Heart left ventricle (tissue), 16 donors: Measurements from ENCODE around the gene HMGXB4. TPM values are rescaled to one million over a fixed set of nuclear protein-coding genes. Genes with fewer than 3 reads are reported as not detected.

ENCODE experiments used
- ATAC-seq, 4 donors: fragments of 200-7000 bp; cut with Tn5 transposase; one replicate each; pipeline ENCODE4 v1.9.1; 2020 to 2022; ENCODE audit warnings: moderate library complexity in 4 of 4, mild to moderate bottlenecking in 3 of 4, moderate number of reproducible peaks in 1 of 4
- DNase-seq, 5 donors: peaks; one replicate each; pipeline ENCODE4 v3.0.0-alpha.2; 2020
- H3K27ac ChIP-seq, 12 donors: fragments of 200-600 bp; sonication (generic) in 4 of 12; one replicate each; pipeline versions ENCODE4 v1.5.0 to v1.8.0; 2016 to 2022; ENCODE audit warnings: mild to moderate bottlenecking in 2 of 12
- H3K27me3 ChIP-seq, 9 donors: fragments of 200-600 bp; sonication (generic) in 2 of 9; one replicate each; pipeline versions ENCODE4 v1.5.1 to v1.8.0; 2016 to 2022; ENCODE audit warnings: mild to moderate bottlenecking in 3 of 9
- H3K36me3 ChIP-seq, 9 donors: fragments of 200-600 bp; sonication (generic) in 2 of 9; one replicate each; pipeline versions ENCODE4 v1.5.0 to v1.8.0; 2018 to 2022; ENCODE audit warnings: mild to moderate bottlenecking in 2 of 9
- H3K4me1 ChIP-seq, 12 donors: fragments of 200-600 bp; sonication (generic) in 4 of 12; one replicate each; pipeline versions ENCODE4 v1.5.0 to v1.8.0; 2016 to 2022; ENCODE audit warnings: mild to moderate bottlenecking in 3 of 12
- H3K4me3 ChIP-seq, 12 donors: fragments of 200-600 bp; sonication (generic) in 4 of 12; one replicate each; pipeline versions ENCODE4 v1.5.0 to v1.8.0; 2017 to 2022; ENCODE audit warnings: mild to moderate bottlenecking in 9 of 12, moderate library complexity in 4 of 12
- H3K9me3 ChIP-seq, 12 donors: fragments of 200-600 bp; sonication (generic) in 4 of 12; one replicate each; pipeline versions ENCODE4 v1.5.0 to v1.8.0; 2016 to 2022; ENCODE audit warnings: mild to moderate bottlenecking in 1 of 12
- CTCF ChIP-seq, 12 donors: fragments of 200-600 bp; sonication (generic) in 4 of 12; IDR thresholded peaks; one replicate each; pipeline versions ENCODE4 v1.5.0 to v1.8.0; 2018 to 2022; ENCODE audit warnings: antibody characterized with exemption in 12 of 12, mild to moderate bottlenecking in 5 of 12
- POLR2A ChIP-seq, 2 donors: fragments of 450-650 bp; IDR thresholded peaks; one replicate each; pipeline ENCODE4 v1.6.1; 2017; ENCODE audit warnings: antibody characterized with exemption in 2 of 2, mild to moderate bottlenecking in 2 of 2, moderate library complexity in 2 of 2
- WGBS, 4 donors: extraction: QIAGEN DNeasy Blood & Tissue Kit in 2 of 4; methylation state at CpG; one replicate each; pipeline versions ENCODE4 v1.1.5 to v1.1.7; 2013 to 2018; 5-methylcytosine and 5-hydroxymethylcytosine counted together
- intact Hi-C, 10 donors: fragments of 100-400 bp; cut with DNase I; formaldehyde crosslinking; loops; one replicate each; pipeline versions ENCODE4 v1.11.1 to v1.14.2; 2022
- polyA plus RNA-seq, 2 donors: library from polyadenylated mRNA; stranded (reverse); fragments of 200-250 nt; gene quantifications; one replicate each; pipeline ENCODE4 v1.2.3, GENCODE V29; 2013
- total RNA-seq, 9 donors: library from RNA; depleted of rRNA in 2 of 9; stranded (reverse); fragments of >200 nt in 2 of 9; fragmentation: NEBNext Ultra II Directional in 3 of 9; extraction: Animal tissue kit (Norgen Biotek cat#: 25700) in 3 of 9; gene quantifications; one replicate each; pipeline versions ENCODE4 v1.1.0 to v1.2.4, GENCODE V29; 2016 to 2023
- donor health status: ischemic (EF 13 %, LVEDD 7.1; RV severe dilation, severe dysfunction).
- donor health status: healthy with polysubstance abuse.
- donor health status: DM: no; HTN: yes; CAD: no.
- donor health status: DM: no; HTN: no; CAD: no.
- donor health status: ischemic (EF 25% LVEDD 6.9; RV normal size, moderate dysfunction).
- donor health status: ischemic (EF 25% LVEDD 5.7; RV mildly dilated, moderate dysfunction).
- donor health status: healthy.
- donor health status: DM: yes; HTN: yes; CAD: no.
- donor health status: ischemic (EF 35%, LVEDD 5.7; RV mildly dilated, moderate dysfunction).
- donor health status: nonischemic (EF 11% LVEDD 7.7; RV severe dilation, severe dysfunction).
- donor health status: DM: yes; HTN: yes; CAD: no.
- donor health status: PGD.
- donor health status: ischemic (EF 29% LVEDD 5.4; RV normal size, mild dysfunction).
- donor health status: nonischemic (EF 23%, LVEDD 6.1; RV moderate dilation, normal function).

The HMGXB4 gene
- total and polyA plus RNA-seq, 11 donors = 5.6 to 14.2 (median 8.0) TPM

- Histone ChIP-seq H3K27me3 (no peaks in the 10 kb centered on the region), H3K9me3 (no peaks in the 10 kb centered on the region), H3K36me3 (peaks cover 0 to 93% (median 89%) of the 10 kb centered on the region in 9 donors), H3K4me1 (no peaks in the 10 kb centered on the region), H3K27ac (no peak overlapping the region), H3K4me3 (no peak overlapping the region)
- WGBS, 4 donors = 88 to 93% (median 91%) methylated on average over 3 of the region's 3 CpGs
- ATAC-seq (no peak), DNase-seq (no peak)
- intact Hi-C loops = no loop called here
- no peak for TF ChIP-seq CTCF (IDR thresholded peaks at IDR 0.05)
- TF ChIP-seq POLR2A (IDR thresholded peaks at IDR 0.05) = no peak
These were observed 9.0 kb downstream of the HMGXB4 start for GRCh38 chr22:35266277-35266676.

DNA sequence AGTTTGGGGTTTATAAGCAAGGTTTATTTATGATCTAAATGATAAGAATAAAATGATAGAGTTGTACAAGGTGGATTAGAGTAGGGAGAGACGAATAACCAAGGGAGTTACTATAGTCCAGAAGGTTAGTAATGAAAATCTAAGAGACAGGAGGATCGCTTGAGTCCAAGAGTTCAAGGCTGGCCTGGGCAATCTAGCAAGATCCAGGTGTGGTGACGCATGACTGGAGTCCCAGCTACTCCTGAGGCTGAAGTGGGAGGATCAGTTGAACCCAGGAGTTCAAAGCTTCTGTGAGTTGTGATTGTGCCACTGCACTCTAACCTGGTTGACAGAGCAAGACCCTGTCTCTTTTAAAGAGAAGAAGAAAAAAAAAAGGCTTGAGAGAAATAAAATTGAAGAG, 12.3 kb downstream of the HMGXB4 start:
- H3K4me1 ChIP-seq = no peaks in the 10 kb centered on the region
- no peak overlapping the region for H3K4me3 ChIP-seq
- H3K27ac ChIP-seq = no peak overlapping the region
- DNase-seq (no peak), ATAC-seq (no peak)
- H3K36me3 ChIP-seq = peaks cover 0 to 95% (median 90%) of the 10 kb centered on the region in 9 donors
- H3K27me3 ChIP-seq = no peaks in the 10 kb centered on the region
- no peaks in the 10 kb centered on the region for H3K9me3 ChIP-seq
- intact Hi-C loops = no loop called here
- TF ChIP-seq CTCF (IDR thresholded peaks at IDR 0.05) (no peak), POLR2A (IDR thresholded peaks at IDR 0.05) (no peak)
- WGBS, 4 donors = 96 to 98% (median 97%) methylated on average over 3 of the region's 3 CpGs

DNA sequence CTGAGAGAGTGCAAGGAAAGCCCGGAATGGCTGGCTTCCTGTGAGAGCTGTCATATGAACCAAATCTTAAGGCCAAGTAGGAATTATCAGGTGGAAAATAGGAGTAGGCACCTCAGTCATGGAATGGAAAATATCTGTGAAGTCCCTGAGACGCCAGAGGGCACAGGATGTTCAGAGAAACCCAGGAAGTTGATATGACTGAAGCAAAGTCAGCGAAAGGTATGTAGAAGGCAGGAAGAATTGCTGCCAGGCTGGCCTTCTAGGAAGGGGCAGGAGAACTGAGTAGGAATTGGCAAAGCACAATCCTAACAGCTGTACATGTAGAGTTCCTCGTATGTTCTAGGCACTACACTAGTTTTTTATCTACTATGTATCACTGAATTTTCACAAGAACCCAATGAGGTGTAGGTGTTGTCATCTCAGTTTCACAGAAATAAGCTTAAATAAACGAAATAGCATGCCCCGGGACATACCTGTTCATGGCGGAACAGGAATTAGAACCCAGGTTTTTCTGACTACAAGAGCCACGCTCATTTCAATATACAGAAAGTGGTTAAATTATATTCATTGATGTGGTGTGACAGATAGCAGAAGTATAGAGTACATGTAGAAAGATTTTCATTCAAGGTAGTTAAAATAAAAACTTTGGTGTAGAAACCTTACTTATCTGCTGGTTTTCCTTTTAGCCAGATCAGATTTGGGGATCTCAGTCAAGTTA, 17.0 kb downstream of the HMGXB4 start:
- no peak for TF ChIP-seq POLR2A (IDR thresholded peaks at IDR 0.05)
- no peak for TF ChIP-seq CTCF (IDR thresholded peaks at IDR 0.05)
- Histone ChIP-seq H3K4me3 (no peak overlapping the region), H3K4me1 (no peaks in the 10 kb centered on the region), H3K27me3 (no peaks in the 10 kb centered on the region), H3K27ac (no peak overlapping the region), H3K36me3 (peaks cover 0 to 72% (median 59%) of the 10 kb centered on the region in 9 donors), H3K9me3 (no peaks in the 10 kb centered on the region)
- no peak for DNase-seq
- intact Hi-C loops = no loop called here
- no peak for ATAC-seq
- 90 to 93% (median 92%) methylated on average over 8 of the region's 8 CpGs for WGBS, 4 donors

DNA sequence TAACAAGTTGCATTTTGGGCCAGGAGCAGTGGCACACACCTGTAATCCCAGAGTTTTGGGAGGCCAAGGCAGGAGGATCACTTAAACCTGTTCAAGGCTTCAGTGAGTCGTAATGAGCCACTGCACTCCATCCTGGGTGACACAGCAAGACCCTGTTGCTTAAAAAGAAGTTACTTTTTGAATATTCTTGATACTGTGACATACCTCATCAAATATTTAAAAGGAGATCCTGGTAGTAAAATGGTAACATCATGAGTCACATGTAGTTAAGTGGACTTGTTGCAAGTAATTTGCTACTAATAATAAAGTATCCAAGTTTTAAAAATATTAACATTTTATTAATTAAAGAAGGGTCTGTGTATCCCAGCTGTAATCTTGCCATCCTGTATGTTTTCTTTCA, 18.3 kb downstream of the HMGXB4 start:
- no peak overlapping the region for H3K4me3 ChIP-seq
- TF ChIP-seq CTCF (IDR thresholded peaks at IDR 0.05) = no peak
- TF ChIP-seq POLR2A (IDR thresholded peaks at IDR 0.05) = no peak
- DNase-seq (no peak), ATAC-seq (no peak)
- H3K27me3 ChIP-seq = no peaks in the 10 kb centered on the region
- H3K9me3 ChIP-seq = no peaks in the 10 kb centered on the region
- H3K4me1 ChIP-seq = no peaks in the 10 kb centered on the region
- 91 to 95% (median 92%) methylated on average over 1 of the region's 1 CpG for WGBS, 4 donors
- peaks cover 0 to 67% (median 46%) of the 10 kb centered on the region in 9 donors for H3K36me3 ChIP-seq
- H3K27ac ChIP-seq = no peak overlapping the region
- intact Hi-C loops = no loop called here
